G401.6 (cell line): ENCODE results near the gene WAPL.
"Not testable (repeated sequence)": the region's sequence is repeated elsewhere in the genome, so short reads cannot be mapped to it uniquely, and the experiment has no call there.

Experiments
- FAIRE-seq: peaks from 2 replicates; lab custom pipeline; 2012; peaks lifted over from hg19 to GRCh38; lab: Jason Lieb, UNC

The WAPL gene

GRCh38 chr10:86521678-86522509 lies at the start of gene WAPL:
TSS of gene WAPL (minus strand) at chr10:86521792. CDS start at chr10:86518069, 3,723 bp downstream.
- no peak for FAIRE-seq

GRCh38 chr10:86569335-86569734 lies 47.7 kb upstream of the WAPL start:
- no peak for FAIRE-seq

- not testable (repeated sequence) for FAIRE-seq
Observed at GRCh38 chr10:86566518-86566917, 44.9 kb upstream of the WAPL start.

- not testable (repeated sequence) for FAIRE-seq
Observed at GRCh38 chr10:86563338-86563737, 41.7 kb upstream of the WAPL start.

- FAIRE-seq = not testable (repeated sequence)
Observed at GRCh38 chr10:86558695-86559094, 37.1 kb upstream of the WAPL start.

- FAIRE-seq = no peak
Observed at GRCh38 chr10:86556933-86557649, 35.5 kb upstream of the WAPL start.

- FAIRE-seq = no peak
Observed at GRCh38 chr10:86556532-86556931, 34.9 kb upstream of the WAPL start.

- no peak for FAIRE-seq
Observed at GRCh38 chr10:86553639-86554038, 32.0 kb upstream of the WAPL start.

GRCh38 chr10:86553213-86553612 lies 31.6 kb upstream of the WAPL start:
- no peak for FAIRE-seq

- FAIRE-seq = no peak
Observed at GRCh38 chr10:86547296-86547695, 25.7 kb upstream of the WAPL start.

- no peak for FAIRE-seq
Observed at GRCh38 chr10:86545101-86545500, 23.5 kb upstream of the WAPL start.

- no peak for FAIRE-seq
Observed at GRCh38 chr10:86540016-86540415, 18.4 kb upstream of the WAPL start.

- no peak for FAIRE-seq
Observed at GRCh38 chr10:86538547-86538946, 17.0 kb upstream of the WAPL start.

GRCh38 chr10:86538040-86538439 lies 16.4 kb upstream of the WAPL start:
- FAIRE-seq = not testable (repeated sequence)

- no peak for FAIRE-seq
Observed at GRCh38 chr10:86536294-86536861, 14.8 kb upstream of the WAPL start.

- FAIRE-seq = no peak
Observed at GRCh38 chr10:86535132-86535882, 13.7 kb upstream of the WAPL start.

GRCh38 chr10:86533328-86533727 lies 11.7 kb upstream of the WAPL start:
- FAIRE-seq = no peak

- not testable (repeated sequence) for FAIRE-seq
Observed at GRCh38 chr10:86528736-86529135, 7.1 kb upstream of the WAPL start.

- no peak for FAIRE-seq
Observed at GRCh38 chr10:86526606-86527005, 5.0 kb upstream of the WAPL start.

GRCh38 chr10:86525713-86526112 lies 4.1 kb upstream of the WAPL start:
- not testable (repeated sequence) for FAIRE-seq

GRCh38 chr10:86524225-86524962 lies 2.8 kb upstream of the WAPL start:
- no peak for FAIRE-seq

- no peak for FAIRE-seq
Observed at GRCh38 chr10:86523348-86523747, 1.8 kb upstream of the WAPL start.
